Fibroblast of lung (primary cell): ENCODE measurements around the gene PER2.
"Not testable (repeated sequence)": the region's sequence is repeated elsewhere in the genome, so short reads cannot be mapped to it uniquely, and the experiment has no call there.

ENCODE experiments used
- EZH2 ChIP-seq: IDR thresholded peaks from 2 replicates; pipeline ENCODE4 v1.5.1; 2012; ENCODE audit warnings: low read length, control low read depth, mild to moderate bottlenecking; ENCODE audit errors: missing control alignments
- TF ChIP-seq, protein P1 (sequence below), 2 donors: IDR thresholded peaks in 1 of 2; conservative IDR thresholded peaks in 1 of 2; 1 replicate in 1 of 2; 2 replicates in 1 of 2; pipeline ENCODE4 v1.5.1; 2011 to 2012; ENCODE audit warnings: low read length in 2 of 2, control low read depth in 1 of 2, inconsistent platforms in 1 of 2, low read depth in 1 of 2, mild to moderate bottlenecking in 1 of 2

DNA sequence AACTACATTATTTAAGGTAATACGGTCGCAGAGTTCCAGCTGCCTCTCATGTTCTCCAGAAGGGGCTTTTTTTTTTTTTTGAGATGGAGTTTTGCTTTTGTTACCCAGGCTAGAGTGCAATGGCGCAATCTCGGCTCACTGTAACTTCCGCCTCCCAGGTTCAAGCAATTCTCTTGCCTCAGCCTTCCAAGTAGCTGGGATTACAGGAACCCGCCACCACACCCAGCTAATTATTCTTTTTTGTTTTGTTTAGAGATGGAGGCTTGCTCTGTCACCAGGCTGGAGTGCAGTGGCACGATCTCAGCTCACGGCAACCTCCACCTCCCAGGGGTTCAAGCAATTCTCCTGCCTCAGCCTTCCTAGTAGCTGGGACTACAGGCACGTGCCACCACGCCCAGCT lies 15.0 kb downstream of the PER2 start:
- TF ChIP-seq, protein P1, sequence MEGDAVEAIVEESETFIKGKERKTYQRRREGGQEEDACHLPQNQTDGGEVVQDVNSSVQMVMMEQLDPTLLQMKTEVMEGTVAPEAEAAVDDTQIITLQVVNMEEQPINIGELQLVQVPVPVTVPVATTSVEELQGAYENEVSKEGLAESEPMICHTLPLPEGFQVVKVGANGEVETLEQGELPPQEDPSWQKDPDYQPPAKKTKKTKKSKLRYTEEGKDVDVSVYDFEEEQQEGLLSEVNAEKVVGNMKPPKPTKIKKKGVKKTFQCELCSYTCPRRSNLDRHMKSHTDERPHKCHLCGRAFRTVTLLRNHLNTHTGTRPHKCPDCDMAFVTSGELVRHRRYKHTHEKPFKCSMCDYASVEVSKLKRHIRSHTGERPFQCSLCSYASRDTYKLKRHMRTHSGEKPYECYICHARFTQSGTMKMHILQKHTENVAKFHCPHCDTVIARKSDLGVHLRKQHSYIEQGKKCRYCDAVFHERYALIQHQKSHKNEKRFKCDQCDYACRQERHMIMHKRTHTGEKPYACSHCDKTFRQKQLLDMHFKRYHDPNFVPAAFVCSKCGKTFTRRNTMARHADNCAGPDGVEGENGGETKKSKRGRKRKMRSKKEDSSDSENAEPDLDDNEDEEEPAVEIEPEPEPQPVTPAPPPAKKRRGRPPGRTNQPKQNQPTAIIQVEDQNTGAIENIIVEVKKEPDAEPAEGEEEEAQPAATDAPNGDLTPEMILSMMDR (conservative IDR thresholded peaks at IDR 0.05 in 1 of 2, IDR thresholded peaks at IDR 0.05 in 1 of 2; ENCODE audit: low read depth in 1 of 2, low read length in 2 of 2) = not testable (repeated sequence)
- TF ChIP-seq EZH2 = not testable (repeated sequence)
